ENCODE results near the gene PRSS58. TPM values are rescaled to one million over a fixed set of nuclear protein-coding genes. Genes with fewer than 3 reads are reported as not detected.

Gene PRSS58
- total and polyA plus RNA-seq, 3 donors from 2014 or later: 10.6 to 43.7 (median 21.3) TPM

DNA sequence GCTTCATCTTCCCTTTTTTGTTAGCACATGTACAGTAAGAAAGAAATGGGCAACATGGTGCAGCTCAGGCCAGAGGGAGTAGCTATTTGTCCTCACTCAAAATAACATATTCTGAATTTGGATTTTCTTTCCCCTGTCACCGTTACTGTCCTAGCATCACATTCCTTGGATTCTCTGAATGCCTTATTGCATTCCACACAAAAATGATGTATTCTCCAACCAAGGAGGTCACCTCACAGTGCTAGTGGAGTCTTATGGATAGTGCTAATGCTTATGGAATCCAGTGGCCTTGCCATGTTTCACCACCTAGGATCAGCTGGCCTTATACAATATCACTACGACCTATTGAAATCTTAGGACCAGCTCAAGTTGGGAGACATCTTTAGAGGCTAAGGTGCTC lies 7.2 kb downstream of the PRSS58 start:
- Histone ChIP-seq H3K4me1 (no peaks in the 10 kb centered on the region), H3K4me3 (no peak overlapping the region), H3K27me3 (no peaks in the 10 kb centered on the region), H3K27ac (no peak overlapping the region), H3K36me3 (ENCODE audit: low read depth, missing control alignments) (no peaks in the 10 kb centered on the region), H3K9me3 (no peaks in the 10 kb centered on the region)
- TF ChIP-seq CTCF (IDR thresholded peaks at IDR 0.05) (no peak), POLR2A (IDR thresholded peaks at IDR 0.05) (no peak)
- intact Hi-C loops (cut with DNase I; ENCODE audit: low total_unique reads): no loop called here
- 60 to 76% methylated on average over 2 of the region's 2 CpGs for WGBS, 2 donors
- DNase-seq: no peak

GRCh38 chr7:142249918-142250317 lies 7.9 kb downstream of the PRSS58 start:
- Histone ChIP-seq H3K9me3 (no peaks in the 10 kb centered on the region), H3K36me3 (ENCODE audit: low read depth, missing control alignments) (no peaks in the 10 kb centered on the region), H3K4me1 (no peaks in the 10 kb centered on the region), H3K27ac (no peak overlapping the region), H3K4me3 (no peak overlapping the region), H3K27me3 (no peaks in the 10 kb centered on the region)
- TF ChIP-seq POLR2A (IDR thresholded peaks at IDR 0.05) (no peak), CTCF (IDR thresholded peaks at IDR 0.05) (no peak)
- DNase-seq: no peak
- intact Hi-C loops (cut with DNase I; ENCODE audit: low total_unique reads): no loop called here

GRCh38 chr7:142248166-142249160 lies 9.4 kb downstream of the PRSS58 start:
- H3K27ac ChIP-seq: no peak overlapping the region
- no peak for DNase-seq
- 51 to 53% methylated on average over 7 of the region's 7 CpGs for WGBS, 2 donors

DNA sequence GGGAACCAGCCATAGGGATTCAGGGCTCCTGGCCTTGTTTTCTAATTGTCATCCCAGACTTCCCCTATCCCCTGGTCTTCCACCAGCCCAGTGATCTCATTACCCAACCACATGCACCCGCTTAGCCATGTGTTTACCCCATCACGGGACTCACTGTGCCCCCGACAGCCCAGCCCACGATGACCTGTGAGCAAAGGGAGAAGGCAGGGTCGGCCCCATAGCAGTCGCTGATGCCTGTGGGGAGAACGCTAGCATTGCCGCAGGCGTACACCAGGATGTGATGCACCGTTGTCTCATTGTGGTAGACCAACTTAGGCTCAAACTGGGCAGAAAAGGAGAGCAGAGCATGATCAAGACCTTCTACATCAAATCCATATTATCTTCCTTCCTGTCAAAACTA lies 14.0 kb downstream of the PRSS58 start:
- intact Hi-C loops (cut with DNase I; ENCODE audit: low total_unique reads): no loop called here
- Histone ChIP-seq H3K4me3 (no peak overlapping the region), H3K4me1 (no peaks in the 10 kb centered on the region), H3K9me3 (no peaks in the 10 kb centered on the region), H3K27me3 (no peaks in the 10 kb centered on the region), H3K27ac (no peak overlapping the region), H3K36me3 (ENCODE audit: low read depth, missing control alignments) (no peaks in the 10 kb centered on the region)
- 82 to 95% methylated on average over 10 of the region's 10 CpGs for WGBS, 2 donors
- no peak for TF ChIP-seq CTCF (IDR thresholded peaks at IDR 0.05)
- no peak for TF ChIP-seq POLR2A (IDR thresholded peaks at IDR 0.05)
- no peak for DNase-seq

More at GRCh38 chr7:142248166-142249160, 9.4 kb downstream of the PRSS58 start:
- intact Hi-C loops (cut with DNase I; ENCODE audit: low total_unique reads): no loop called here
- Histone ChIP-seq H3K9me3 (no peaks in the 10 kb centered on the region), H3K27me3 (no peaks in the 10 kb centered on the region), H3K4me3 (no peak overlapping the region), H3K36me3 (ENCODE audit: low read depth, missing control alignments) (no peaks in the 10 kb centered on the region), H3K4me1 (no peaks in the 10 kb centered on the region)
- TF ChIP-seq POLR2A (IDR thresholded peaks at IDR 0.05) (no peak), CTCF (IDR thresholded peaks at IDR 0.05) (no peak)

All from testis (tissue), 3 donors.